K562 (cell line): ENCODE results near the gene GJA10. TPM values are rescaled to one million over a fixed set of nuclear protein-coding genes. Genes with fewer than 3 reads are reported as not detected.
A peak's percentile ranks its signal among the peaks of the same experiment; 100 is the strongest.

ENCODE experiments used
- MAFK ChIP-seq: IDR thresholded peaks from 2 replicates; pipeline ENCODE4 v1.6.1; 2011; ENCODE audit warnings: low read length, improper control_type of control experiment
- polyA plus RNA-seq, 8 experiments: library from polyadenylated mRNA; depleted of rRNA in 4 of 8; stranded (reverse) in 5 of 8; unstranded in 3 of 8; fragments of >200 nt; fragmentation: Nextera tagmentation in 2 of 8; fragmentation: Illumina TruSeq in 1 of 8; extraction: Ambion mirVana in 2 of 8; extraction: Trizol in 1 of 8; gene quantifications; 2 replicates each; pipeline versions ENCODE4 v1.2.1 to v1.2.3, GENCODE V29; 2011 to 2014; ENCODE audit warnings: inconsistent platforms in 1 of 8, missing spikeins in 1 of 8
- total RNA-seq, 7 experiments: library from RNA; depleted of rRNA in 6 of 7; stranded (reverse); fragments of >200 nt in 6 of 7; fragmentation: Illumina TruSeq in 2 of 7; extraction: Trizol in 2 of 7; gene quantifications; 2 replicates each; pipeline versions ENCODE4 v1.2.1 to v1.2.3, GENCODE V29; 2011 to 2021; ENCODE audit warnings: low replicate concordance in 1 of 7
- TF ChIP-seq, protein P1 (sequence below): fragments of 450-650 bp; IDR thresholded peaks from 2 replicates; pipeline ENCODE4 v1.6.1; 2016; ENCODE audit warnings: mild to moderate bottlenecking, moderate library complexity

GJA10 gene
- total and polyA plus RNA-seq, 9 of the 15 experiments (the other 6 are each of a cell fraction or from before 2014, with no cell fraction given), result not detected

DNA sequence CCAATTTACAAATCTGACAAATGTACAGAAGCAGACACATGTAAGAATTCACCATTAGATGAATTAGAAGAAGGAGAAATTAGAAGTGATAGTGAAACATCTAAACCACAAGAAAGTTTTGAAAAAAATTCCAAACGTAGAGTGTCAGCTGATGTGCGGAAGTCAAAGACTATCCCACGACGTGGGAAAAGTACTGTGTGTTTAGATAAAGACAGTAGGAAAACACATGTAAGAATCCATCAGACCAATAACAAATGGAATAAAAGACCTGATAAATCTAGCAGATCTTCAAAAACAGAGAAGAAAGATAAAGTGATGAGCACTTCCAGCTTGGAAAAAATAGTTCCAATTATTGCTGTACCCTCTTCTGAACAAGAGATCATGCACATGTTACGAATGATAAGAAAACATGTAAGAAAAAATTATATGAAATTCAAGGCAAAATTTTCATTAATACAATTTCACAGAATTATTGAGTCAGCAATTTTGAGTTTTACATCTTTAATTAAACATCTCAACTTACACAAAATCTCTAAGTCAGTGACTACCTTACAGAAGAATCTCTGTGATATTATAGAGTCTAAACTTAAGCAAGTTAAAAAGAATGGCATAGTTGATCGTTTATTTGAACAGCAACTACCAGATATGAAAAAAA, 28.1 kb upstream of the GJA10 start (continued):
- TF ChIP-seq, protein P1, sequence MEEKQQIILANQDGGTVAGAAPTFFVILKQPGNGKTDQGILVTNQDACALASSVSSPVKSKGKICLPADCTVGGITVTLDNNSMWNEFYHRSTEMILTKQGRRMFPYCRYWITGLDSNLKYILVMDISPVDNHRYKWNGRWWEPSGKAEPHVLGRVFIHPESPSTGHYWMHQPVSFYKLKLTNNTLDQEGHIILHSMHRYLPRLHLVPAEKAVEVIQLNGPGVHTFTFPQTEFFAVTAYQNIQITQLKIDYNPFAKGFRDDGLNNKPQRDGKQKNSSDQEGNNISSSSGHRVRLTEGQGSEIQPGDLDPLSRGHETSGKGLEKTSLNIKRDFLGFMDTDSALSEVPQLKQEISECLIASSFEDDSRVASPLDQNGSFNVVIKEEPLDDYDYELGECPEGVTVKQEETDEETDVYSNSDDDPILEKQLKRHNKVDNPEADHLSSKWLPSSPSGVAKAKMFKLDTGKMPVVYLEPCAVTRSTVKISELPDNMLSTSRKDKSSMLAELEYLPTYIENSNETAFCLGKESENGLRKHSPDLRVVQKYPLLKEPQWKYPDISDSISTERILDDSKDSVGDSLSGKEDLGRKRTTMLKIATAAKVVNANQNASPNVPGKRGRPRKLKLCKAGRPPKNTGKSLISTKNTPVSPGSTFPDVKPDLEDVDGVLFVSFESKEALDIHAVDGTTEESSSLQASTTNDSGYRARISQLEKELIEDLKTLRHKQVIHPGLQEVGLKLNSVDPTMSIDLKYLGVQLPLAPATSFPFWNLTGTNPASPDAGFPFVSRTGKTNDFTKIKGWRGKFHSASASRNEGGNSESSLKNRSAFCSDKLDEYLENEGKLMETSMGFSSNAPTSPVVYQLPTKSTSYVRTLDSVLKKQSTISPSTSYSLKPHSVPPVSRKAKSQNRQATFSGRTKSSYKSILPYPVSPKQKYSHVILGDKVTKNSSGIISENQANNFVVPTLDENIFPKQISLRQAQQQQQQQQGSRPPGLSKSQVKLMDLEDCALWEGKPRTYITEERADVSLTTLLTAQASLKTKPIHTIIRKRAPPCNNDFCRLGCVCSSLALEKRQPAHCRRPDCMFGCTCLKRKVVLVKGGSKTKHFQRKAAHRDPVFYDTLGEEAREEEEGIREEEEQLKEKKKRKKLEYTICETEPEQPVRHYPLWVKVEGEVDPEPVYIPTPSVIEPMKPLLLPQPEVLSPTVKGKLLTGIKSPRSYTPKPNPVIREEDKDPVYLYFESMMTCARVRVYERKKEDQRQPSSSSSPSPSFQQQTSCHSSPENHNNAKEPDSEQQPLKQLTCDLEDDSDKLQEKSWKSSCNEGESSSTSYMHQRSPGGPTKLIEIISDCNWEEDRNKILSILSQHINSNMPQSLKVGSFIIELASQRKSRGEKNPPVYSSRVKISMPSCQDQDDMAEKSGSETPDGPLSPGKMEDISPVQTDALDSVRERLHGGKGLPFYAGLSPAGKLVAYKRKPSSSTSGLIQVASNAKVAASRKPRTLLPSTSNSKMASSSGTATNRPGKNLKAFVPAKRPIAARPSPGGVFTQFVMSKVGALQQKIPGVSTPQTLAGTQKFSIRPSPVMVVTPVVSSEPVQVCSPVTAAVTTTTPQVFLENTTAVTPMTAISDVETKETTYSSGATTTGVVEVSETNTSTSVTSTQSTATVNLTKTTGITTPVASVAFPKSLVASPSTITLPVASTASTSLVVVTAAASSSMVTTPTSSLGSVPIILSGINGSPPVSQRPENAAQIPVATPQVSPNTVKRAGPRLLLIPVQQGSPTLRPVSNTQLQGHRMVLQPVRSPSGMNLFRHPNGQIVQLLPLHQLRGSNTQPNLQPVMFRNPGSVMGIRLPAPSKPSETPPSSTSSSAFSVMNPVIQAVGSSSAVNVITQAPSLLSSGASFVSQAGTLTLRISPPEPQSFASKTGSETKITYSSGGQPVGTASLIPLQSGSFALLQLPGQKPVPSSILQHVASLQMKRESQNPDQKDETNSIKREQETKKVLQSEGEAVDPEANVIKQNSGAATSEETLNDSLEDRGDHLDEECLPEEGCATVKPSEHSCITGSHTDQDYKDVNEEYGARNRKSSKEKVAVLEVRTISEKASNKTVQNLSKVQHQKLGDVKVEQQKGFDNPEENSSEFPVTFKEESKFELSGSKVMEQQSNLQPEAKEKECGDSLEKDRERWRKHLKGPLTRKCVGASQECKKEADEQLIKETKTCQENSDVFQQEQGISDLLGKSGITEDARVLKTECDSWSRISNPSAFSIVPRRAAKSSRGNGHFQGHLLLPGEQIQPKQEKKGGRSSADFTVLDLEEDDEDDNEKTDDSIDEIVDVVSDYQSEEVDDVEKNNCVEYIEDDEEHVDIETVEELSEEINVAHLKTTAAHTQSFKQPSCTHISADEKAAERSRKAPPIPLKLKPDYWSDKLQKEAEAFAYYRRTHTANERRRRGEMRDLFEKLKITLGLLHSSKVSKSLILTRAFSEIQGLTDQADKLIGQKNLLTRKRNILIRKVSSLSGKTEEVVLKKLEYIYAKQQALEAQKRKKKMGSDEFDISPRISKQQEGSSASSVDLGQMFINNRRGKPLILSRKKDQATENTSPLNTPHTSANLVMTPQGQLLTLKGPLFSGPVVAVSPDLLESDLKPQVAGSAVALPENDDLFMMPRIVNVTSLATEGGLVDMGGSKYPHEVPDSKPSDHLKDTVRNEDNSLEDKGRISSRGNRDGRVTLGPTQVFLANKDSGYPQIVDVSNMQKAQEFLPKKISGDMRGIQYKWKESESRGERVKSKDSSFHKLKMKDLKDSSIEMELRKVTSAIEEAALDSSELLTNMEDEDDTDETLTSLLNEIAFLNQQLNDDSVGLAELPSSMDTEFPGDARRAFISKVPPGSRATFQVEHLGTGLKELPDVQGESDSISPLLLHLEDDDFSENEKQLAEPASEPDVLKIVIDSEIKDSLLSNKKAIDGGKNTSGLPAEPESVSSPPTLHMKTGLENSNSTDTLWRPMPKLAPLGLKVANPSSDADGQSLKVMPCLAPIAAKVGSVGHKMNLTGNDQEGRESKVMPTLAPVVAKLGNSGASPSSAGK, result peak; percentile 37; the same call in 1 of the 2 replicates
- TF ChIP-seq MAFK, result peak; percentile 85
